ENCODE measurements around the gene ANKS1B. TPM values are rescaled to one million over a fixed set of nuclear protein-coding genes. Genes with fewer than 3 reads are reported as not detected.

Gene ANKS1B
- total RNA-seq, 4 donors from 2014 or later: 4.9 to 15.4 (median 9.4) TPM

GRCh38 chr12:98954506-98954905 lies 1030.2 kb downstream of the ANKS1B start:
- no peaks in the 10 kb centered on the region for H3K4me1 ChIP-seq
- no peaks in the 10 kb centered on the region for H3K36me3 ChIP-seq
- no peaks in the 10 kb centered on the region for H3K27me3 ChIP-seq
- no peak overlapping the region for H3K27ac ChIP-seq
- H3K4me3 ChIP-seq: no peak overlapping the region
- no peaks in the 10 kb centered on the region for H3K9me3 ChIP-seq
- DNase-seq (ENCODE audit: low spot score in 2 of 2): no peak
- TF ChIP-seq CTCF (IDR thresholded peaks at IDR 0.05) (no peak), EP300 (IDR thresholded peaks at IDR 0.05) (no peak), POLR2A (IDR thresholded peaks at IDR 0.05) (no peak), POLR2AphosphoS5 (IDR thresholded peaks at IDR 0.05) (no peak)
- WGBS: 95% methylated on average over 1 of the region's 1 CpG

GRCh38 chr12:98951406-98951805 lies 1033.3 kb downstream of the ANKS1B start:
- 86% methylated on average over 7 of the region's 7 CpGs for WGBS
- Histone ChIP-seq H3K9me3 (no peaks in the 10 kb centered on the region), H3K27me3 (no peaks in the 10 kb centered on the region), H3K4me3 (no peak overlapping the region), H3K36me3 (no peaks in the 10 kb centered on the region), H3K4me1 (no peaks in the 10 kb centered on the region), H3K27ac (no peak overlapping the region)
- no peak for TF ChIP-seq EP300 (IDR thresholded peaks at IDR 0.05)
- no peak for TF ChIP-seq POLR2AphosphoS5 (IDR thresholded peaks at IDR 0.05)
- no peak for TF ChIP-seq POLR2A (IDR thresholded peaks at IDR 0.05)
- TF ChIP-seq CTCF (IDR thresholded peaks at IDR 0.05): no peak
- DNase-seq (ENCODE audit: low spot score in 2 of 2): no peak

GRCh38 chr12:98948343-98948949 lies 1036.3 kb downstream of the ANKS1B start:
- H3K9me3 ChIP-seq: no peaks in the 10 kb centered on the region
- no peaks in the 10 kb centered on the region for H3K27me3 ChIP-seq
- H3K36me3 ChIP-seq: no peaks in the 10 kb centered on the region
- no peaks in the 10 kb centered on the region for H3K4me1 ChIP-seq
- DNase-seq (ENCODE audit: low spot score in 2 of 2): no peak
- H3K27ac ChIP-seq: no peak overlapping the region
- no peak for TF ChIP-seq CTCF (IDR thresholded peaks at IDR 0.05)
- TF ChIP-seq POLR2AphosphoS5 (IDR thresholded peaks at IDR 0.05): no peak
- TF ChIP-seq EP300 (IDR thresholded peaks at IDR 0.05): no peak
- TF ChIP-seq POLR2A (IDR thresholded peaks at IDR 0.05): no peak
- WGBS: 50% methylated on average over 4 of the region's 4 CpGs
- no peak overlapping the region for H3K4me3 ChIP-seq

- WGBS: 79% methylated on average over 4 of the region's 4 CpGs
- Histone ChIP-seq H3K4me3 (no peak overlapping the region), H3K27me3 (no peaks in the 10 kb centered on the region), H3K36me3 (no peaks in the 10 kb centered on the region), H3K27ac (no peak overlapping the region), H3K9me3 (no peaks in the 10 kb centered on the region), H3K4me1 (no peaks in the 10 kb centered on the region)
- no peak for DNase-seq (ENCODE audit: low spot score in 2 of 2)
- TF ChIP-seq EP300 (IDR thresholded peaks at IDR 0.05) (no peak), POLR2AphosphoS5 (IDR thresholded peaks at IDR 0.05) (no peak), POLR2A (IDR thresholded peaks at IDR 0.05) (no peak), CTCF (IDR thresholded peaks at IDR 0.05) (no peak)
Measured at GRCh38 chr12:98945864-98946263, 1038.9 kb downstream of the ANKS1B start.

- WGBS: 85% methylated on average over 3 of the region's 3 CpGs
- no peak for DNase-seq (ENCODE audit: low spot score in 2 of 2)
- Histone ChIP-seq H3K4me3 (no peak overlapping the region), H3K36me3 (no peaks in the 10 kb centered on the region), H3K27ac (no peak overlapping the region), H3K9me3 (no peaks in the 10 kb centered on the region), H3K4me1 (no peaks in the 10 kb centered on the region), H3K27me3 (no peaks in the 10 kb centered on the region)
- no peak for TF ChIP-seq EP300 (IDR thresholded peaks at IDR 0.05)
- no peak for TF ChIP-seq POLR2AphosphoS5 (IDR thresholded peaks at IDR 0.05)
- TF ChIP-seq POLR2A (IDR thresholded peaks at IDR 0.05): no peak
- no peak for TF ChIP-seq CTCF (IDR thresholded peaks at IDR 0.05)
Measured at GRCh38 chr12:98939926-98940325, 1044.8 kb downstream of the ANKS1B start.

Data from suprapubic skin (tissue), 4 donors.